SK-N-SH treated with all-trans-retinoic acid at 6 μM for 48 hours (cell line): ENCODE measurements around the gene FGD5.

Experiments
- ATAC-seq: fragments of 200-7000 bp; cut with Tn5 transposase; 3 replicates; pipeline ENCODE4 v1.9.1; 2020; ENCODE audit warnings: mild to moderate bottlenecking, moderate library complexity
- ARNTL ChIP-seq: fragments of 450-650 bp; formaldehyde crosslinking; IDR thresholded peaks from 2 replicates; pipeline ENCODE4 v1.5.0; 2020; ENCODE audit warnings: low read depth, mild to moderate bottlenecking, moderate library complexity, borderline replicate concordance
- BACH2 ChIP-seq: fragments of 250-450 bp; sonication (Bioruptor Pico); IDR thresholded peaks from 2 replicates; pipeline ENCODE4 v1.9.0; 2021; ENCODE audit warnings: mild to moderate bottlenecking, borderline replicate concordance
- ESRRG ChIP-seq: fragments of 250-450 bp; sonication (Bioruptor Pico); IDR thresholded peaks from 2 replicates; pipeline ENCODE4 v1.6.1; 2021; ENCODE audit warnings: mild to moderate bottlenecking
- GLIS3 ChIP-seq: fragments of 250-450 bp; sonication (Bioruptor Pico); IDR thresholded peaks from 2 replicates; pipeline ENCODE4 v1.5.0; 2020; ENCODE audit warnings: mild to moderate bottlenecking, moderate library complexity
- ISL1 ChIP-seq: fragments of 250-450 bp; sonication (Bioruptor Pico); IDR thresholded peaks from 2 replicates; pipeline ENCODE4 v2.1.2; 2022; ENCODE audit warnings: mild to moderate bottlenecking, moderate library complexity
- PPARA ChIP-seq: fragments of 250-450 bp; sonication (Bioruptor Pico); IDR thresholded peaks from 2 replicates; pipeline ENCODE4 v1.5.0; 2020; ENCODE audit warnings: mild to moderate bottlenecking, borderline replicate concordance
- RARB ChIP-seq: fragments of 250-450 bp; sonication (Bioruptor Pico); IDR thresholded peaks from 2 replicates; pipeline ENCODE4 v1.8.0; 2021; ENCODE audit warnings: mild to moderate bottlenecking, moderate library complexity
- SNAI2 ChIP-seq: fragments of 250-450 bp; sonication (Bioruptor Pico); IDR thresholded peaks from 2 replicates; pipeline ENCODE4 v1.5.0; 2020; ENCODE audit warnings: mild to moderate bottlenecking, moderate library complexity
- TCF4 ChIP-seq: fragments of 250-450 bp; sonication (Bioruptor Pico); IDR thresholded peaks from 2 replicates; pipeline ENCODE4 v1.8.0; 2021; ENCODE audit warnings: mild to moderate bottlenecking, moderate library complexity, borderline replicate concordance
- ZC3H10 ChIP-seq: fragments of 250-450 bp; sonication (Bioruptor Pico); IDR thresholded peaks from 2 replicates; pipeline ENCODE4 v1.5.1; 2021; ENCODE audit warnings: mild to moderate bottlenecking, moderate library complexity
- ZFP3 ChIP-seq: fragments of 250-450 bp; sonication (Bioruptor Pico); IDR thresholded peaks from 2 replicates; pipeline ENCODE4 v1.5.0; 2020; ENCODE audit warnings: mild to moderate bottlenecking, moderate library complexity
- ZFP30 ChIP-seq: fragments of 450-650 bp; formaldehyde crosslinking; IDR thresholded peaks from 2 replicates; pipeline ENCODE4 v1.5.0; 2022; ENCODE audit warnings: mild to moderate bottlenecking, moderate library complexity
- ZNF70 ChIP-seq: fragments of 450-650 bp; formaldehyde crosslinking; IDR thresholded peaks from 2 replicates; pipeline ENCODE4 v1.5.0; 2020; ENCODE audit warnings: mild to moderate bottlenecking, moderate library complexity
- TF ChIP-seq, protein P1 (sequence below): fragments of 250-450 bp; sonication (Bioruptor Pico); IDR thresholded peaks from 2 replicates; pipeline ENCODE4 v1.8.0; 2021; ENCODE audit warnings: low read depth, mild to moderate bottlenecking, moderate library complexity, borderline replicate concordance
- TF ChIP-seq, protein P2 (sequence below): fragments of 250-450 bp; sonication (Bioruptor Pico); IDR thresholded peaks from 2 replicates; pipeline ENCODE4 v1.5.1; 2021; ENCODE audit warnings: mild to moderate bottlenecking, moderate library complexity
- TF ChIP-seq, protein P3 (sequence below): fragments of 250-450 bp; sonication (Bioruptor Pico); IDR thresholded peaks from 2 replicates; pipeline ENCODE4 v1.5.0; 2020; ENCODE audit warnings: mild to moderate bottlenecking, moderate library complexity
- TF ChIP-seq, protein P4 (sequence below): fragments of 250-450 bp; sonication (Bioruptor Pico); IDR thresholded peaks from 2 replicates; pipeline ENCODE4 v1.8.0; 2020; ENCODE audit warnings: mild to moderate bottlenecking, moderate library complexity, borderline replicate concordance

Gene FGD5

DNA sequence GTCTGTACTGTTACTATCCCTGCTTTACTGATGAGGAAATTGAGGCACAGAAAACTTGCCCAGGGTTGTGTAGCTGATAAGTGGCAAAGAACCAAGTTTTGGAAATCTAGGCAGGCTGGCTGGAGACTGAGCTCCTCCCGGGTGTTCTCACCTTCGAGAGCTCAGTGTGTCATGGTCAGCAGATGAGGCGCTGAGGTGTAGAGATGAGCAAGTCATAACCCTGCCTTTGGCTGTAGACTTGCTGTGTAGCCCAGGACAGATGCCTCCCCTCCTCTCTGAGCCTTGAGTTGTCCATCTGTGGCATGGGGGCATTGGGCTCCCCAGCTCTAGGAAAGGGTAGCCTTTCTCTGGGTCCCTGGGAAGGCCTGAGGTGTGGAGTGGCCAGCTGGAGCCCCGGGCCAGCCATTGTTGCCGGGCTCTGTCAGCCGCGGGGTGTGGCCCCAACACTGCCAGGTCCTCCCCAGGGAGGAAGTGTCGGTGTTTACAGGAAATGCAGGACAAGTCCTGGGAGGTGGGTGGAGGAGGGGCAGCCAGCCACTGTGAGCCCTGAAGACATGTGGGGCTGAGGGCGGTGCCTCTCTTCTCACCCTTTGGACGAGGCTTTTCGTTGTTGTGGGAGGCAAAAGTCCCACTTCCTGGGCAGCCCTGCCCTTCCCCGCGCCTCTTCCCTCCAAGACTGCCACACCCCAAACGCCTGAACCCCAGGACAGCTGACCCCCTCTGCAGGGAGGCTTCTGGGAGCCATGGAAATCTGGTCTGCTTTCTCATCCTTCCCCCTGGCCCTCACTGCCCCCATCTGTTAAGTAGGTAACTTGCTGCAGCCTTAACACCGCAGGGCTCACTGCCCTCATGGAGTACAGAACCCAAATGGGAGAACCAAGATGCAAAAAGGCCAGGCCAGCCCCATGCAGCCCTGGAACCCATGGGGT lies 29.1 kb downstream of the FGD5 start:
- TF ChIP-seq, protein P1, sequence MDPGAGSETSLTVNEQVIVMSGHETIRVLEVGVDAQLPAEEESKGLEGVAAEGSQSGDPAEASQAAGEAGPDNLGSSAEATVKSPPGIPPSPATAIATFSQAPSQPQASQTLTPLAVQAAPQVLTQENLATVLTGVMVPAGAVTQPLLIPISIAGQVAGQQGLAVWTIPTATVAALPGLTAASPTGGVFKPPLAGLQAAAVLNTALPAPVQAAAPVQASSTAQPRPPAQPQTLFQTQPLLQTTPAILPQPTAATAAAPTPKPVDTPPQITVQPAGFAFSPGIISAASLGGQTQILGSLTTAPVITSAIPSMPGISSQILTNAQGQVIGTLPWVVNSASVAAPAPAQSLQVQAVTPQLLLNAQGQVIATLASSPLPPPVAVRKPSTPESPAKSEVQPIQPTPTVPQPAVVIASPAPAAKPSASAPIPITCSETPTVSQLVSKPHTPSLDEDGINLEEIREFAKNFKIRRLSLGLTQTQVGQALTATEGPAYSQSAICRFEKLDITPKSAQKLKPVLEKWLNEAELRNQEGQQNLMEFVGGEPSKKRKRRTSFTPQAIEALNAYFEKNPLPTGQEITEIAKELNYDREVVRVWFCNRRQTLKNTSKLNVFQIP (CRISPR knock-in tag) = no peak
- TF ChIP-seq, protein P2, sequence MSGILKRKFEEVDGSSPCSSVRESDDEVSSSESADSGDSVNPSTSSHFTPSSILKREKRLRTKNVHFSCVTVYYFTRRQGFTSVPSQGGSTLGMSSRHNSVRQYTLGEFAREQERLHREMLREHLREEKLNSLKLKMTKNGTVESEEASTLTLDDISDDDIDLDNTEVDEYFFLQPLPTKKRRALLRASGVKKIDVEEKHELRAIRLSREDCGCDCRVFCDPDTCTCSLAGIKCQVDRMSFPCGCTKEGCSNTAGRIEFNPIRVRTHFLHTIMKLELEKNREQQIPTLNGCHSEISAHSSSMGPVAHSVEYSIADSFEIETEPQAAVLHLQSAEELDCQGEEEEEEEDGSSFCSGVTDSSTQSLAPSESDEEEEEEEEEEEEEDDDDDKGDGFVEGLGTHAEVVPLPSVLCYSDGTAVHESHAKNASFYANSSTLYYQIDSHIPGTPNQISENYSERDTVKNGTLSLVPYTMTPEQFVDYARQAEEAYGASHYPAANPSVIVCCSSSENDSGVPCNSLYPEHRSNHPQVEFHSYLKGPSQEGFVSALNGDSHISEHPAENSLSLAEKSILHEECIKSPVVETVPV = no peak
- TF ChIP-seq SNAI2 (no peak), ZC3H10 (CRISPR knock-in tag) (no peak), ISL1 (no peak), ESRRG (CRISPR knock-in tag) (no peak), PPARA (CRISPR knock-in tag) (no peak)
- TF ChIP-seq, protein P3, sequence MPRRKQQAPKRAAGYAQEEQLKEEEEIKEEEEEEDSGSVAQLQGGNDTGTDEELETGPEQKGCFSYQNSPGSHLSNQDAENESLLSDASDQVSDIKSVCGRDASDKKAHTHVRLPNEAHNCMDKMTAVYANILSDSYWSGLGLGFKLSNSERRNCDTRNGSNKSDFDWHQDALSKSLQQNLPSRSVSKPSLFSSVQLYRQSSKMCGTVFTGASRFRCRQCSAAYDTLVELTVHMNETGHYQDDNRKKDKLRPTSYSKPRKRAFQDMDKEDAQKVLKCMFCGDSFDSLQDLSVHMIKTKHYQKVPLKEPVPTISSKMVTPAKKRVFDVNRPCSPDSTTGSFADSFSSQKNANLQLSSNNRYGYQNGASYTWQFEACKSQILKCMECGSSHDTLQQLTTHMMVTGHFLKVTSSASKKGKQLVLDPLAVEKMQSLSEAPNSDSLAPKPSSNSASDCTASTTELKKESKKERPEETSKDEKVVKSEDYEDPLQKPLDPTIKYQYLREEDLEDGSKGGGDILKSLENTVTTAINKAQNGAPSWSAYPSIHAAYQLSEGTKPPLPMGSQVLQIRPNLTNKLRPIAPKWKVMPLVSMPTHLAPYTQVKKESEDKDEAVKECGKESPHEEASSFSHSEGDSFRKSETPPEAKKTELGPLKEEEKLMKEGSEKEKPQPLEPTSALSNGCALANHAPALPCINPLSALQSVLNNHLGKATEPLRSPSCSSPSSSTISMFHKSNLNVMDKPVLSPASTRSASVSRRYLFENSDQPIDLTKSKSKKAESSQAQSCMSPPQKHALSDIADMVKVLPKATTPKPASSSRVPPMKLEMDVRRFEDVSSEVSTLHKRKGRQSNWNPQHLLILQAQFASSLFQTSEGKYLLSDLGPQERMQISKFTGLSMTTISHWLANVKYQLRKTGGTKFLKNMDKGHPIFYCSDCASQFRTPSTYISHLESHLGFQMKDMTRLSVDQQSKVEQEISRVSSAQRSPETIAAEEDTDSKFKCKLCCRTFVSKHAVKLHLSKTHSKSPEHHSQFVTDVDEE (CRISPR knock-in tag) = no peak
- no peak for ATAC-seq

DNA sequence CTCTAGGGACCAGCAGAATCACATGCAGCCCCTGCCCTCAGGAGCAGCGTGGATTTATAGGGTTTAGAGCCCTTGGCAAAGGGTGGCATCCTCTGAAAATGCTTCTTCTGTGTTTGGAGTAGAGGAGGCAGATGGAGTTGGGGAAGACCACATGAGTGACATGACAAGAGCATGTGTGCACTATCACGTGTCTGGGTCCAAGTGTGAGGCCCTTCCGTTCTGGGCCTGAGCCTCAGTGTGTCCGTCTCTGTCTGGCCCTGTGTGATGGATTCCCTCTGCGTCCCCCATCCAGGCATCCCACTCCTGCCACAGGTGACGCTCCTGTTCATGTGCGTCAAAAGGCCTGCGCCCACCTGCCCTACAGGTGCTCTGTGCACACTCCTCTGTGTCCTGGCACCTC lies 30.1 kb downstream of the FGD5 start:
- no peak for ATAC-seq
- TF ChIP-seq ARNTL (CRISPR knock-in tag) (no peak), ZNF70 (CRISPR knock-in tag) (no peak)
- TF ChIP-seq, all 23 proteins: peak for 0

DNA sequence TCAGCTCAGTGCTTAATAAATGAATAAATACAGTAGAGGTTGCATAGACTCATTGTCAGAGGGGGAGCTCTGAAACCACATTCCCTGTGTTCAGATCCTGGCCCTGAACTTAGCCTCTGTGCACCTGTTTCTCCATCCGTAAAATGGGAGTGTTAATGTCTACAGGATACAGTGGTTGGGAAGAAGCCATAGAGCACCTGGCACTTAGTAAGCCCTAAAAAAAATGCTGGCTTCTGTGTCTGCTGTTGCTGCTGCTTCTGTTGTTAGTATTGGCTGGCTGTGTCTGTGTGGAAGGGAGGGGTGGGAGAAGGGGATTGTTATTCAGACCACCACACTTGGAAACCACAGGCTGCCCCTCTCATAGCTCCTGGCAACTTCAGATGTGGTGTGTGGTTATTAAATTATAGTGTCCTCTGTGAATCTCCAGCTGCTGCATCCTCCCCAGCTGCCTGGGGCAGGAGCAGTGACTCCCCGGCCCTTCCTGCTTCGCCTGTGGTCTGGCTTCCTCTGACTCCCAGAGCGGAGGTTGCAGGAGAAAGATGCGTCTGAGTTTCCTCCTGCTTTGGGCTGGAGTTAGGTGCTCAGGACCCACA lies 31.0 kb downstream of the FGD5 start:
- TF ChIP-seq ESRRG (CRISPR knock-in tag) (no peak), ZNF70 (CRISPR knock-in tag) (no peak), TCF4 (peak; percentile 54; the same call in 1 of the 2 replicates)
- TF ChIP-seq, protein P4, sequence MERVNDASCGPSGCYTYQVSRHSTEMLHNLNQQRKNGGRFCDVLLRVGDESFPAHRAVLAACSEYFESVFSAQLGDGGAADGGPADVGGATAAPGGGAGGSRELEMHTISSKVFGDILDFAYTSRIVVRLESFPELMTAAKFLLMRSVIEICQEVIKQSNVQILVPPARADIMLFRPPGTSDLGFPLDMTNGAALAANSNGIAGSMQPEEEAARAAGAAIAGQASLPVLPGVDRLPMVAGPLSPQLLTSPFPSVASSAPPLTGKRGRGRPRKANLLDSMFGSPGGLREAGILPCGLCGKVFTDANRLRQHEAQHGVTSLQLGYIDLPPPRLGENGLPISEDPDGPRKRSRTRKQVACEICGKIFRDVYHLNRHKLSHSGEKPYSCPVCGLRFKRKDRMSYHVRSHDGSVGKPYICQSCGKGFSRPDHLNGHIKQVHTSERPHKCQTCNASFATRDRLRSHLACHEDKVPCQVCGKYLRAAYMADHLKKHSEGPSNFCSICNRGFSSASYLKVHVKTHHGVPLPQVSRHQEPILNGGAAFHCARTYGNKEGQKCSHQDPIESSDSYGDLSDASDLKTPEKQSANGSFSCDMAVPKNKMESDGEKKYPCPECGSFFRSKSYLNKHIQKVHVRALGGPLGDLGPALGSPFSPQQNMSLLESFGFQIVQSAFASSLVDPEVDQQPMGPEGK (CRISPR knock-in tag) = no peak
- TF ChIP-seq, protein P3 (CRISPR knock-in tag) = 0 out of 2 replicates have a peak, but pooled peaks have one; percentile 44
- peak; percentile 37; the same call in 1 of the 3 replicates for ATAC-seq

DNA sequence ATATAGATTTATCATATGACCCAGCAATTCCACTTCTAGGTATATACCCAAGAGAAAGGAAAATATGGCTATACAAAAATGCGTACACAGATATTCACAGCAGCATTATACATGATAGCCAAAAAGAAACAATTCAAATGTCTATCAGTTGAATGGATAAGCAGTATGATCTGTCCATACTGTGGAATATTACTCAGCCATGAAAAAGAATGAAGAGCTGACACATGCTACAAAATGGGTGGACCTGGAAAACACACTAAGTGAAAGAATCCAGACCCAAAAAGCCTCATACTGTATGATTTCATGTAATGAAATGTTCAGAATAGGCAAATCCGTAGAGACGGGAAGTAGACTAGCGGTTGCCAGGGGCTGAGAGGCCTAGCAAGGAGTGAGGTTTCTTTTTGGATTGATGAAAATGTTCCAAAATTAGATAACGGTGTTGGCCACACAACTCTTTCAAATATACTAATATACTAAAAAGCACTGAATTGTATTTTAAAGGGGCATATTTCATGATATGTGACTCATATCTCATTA lies 33.4 kb downstream of the FGD5 start:
- TF ChIP-seq SNAI2 (no peak), PPARA (CRISPR knock-in tag) (no peak), ZFP30 (CRISPR knock-in tag) (no peak), ZFP3 (CRISPR knock-in tag) (no peak), RARB (CRISPR knock-in tag) (no peak), BACH2 (CRISPR knock-in tag) (no peak), ZC3H10 (CRISPR knock-in tag) (no peak), TCF4 (no peak), GLIS3 (CRISPR knock-in tag) (no peak), ARNTL (CRISPR knock-in tag) (no peak)
- TF ChIP-seq, protein P3 (CRISPR knock-in tag) = no peak
- no peak for ATAC-seq
